SK-N-SH treated with all-trans-retinoic acid at 6 μM for 48 hours (cell line): ENCODE results near the gene CTBS.

ENCODE experiments used
- ATAC-seq: fragments of 200-7000 bp; cut with Tn5 transposase; 3 replicates; pipeline ENCODE4 v1.9.1; 2020; ENCODE audit warnings: mild to moderate bottlenecking, moderate library complexity
- ARNTL ChIP-seq: fragments of 450-650 bp; formaldehyde crosslinking; IDR thresholded peaks from 2 replicates; pipeline ENCODE4 v1.5.0; 2020; ENCODE audit warnings: low read depth, mild to moderate bottlenecking, moderate library complexity, borderline replicate concordance
- CREB5 ChIP-seq: fragments of 250-450 bp; sonication (Bioruptor Pico); IDR thresholded peaks from 2 replicates; pipeline ENCODE4 v1.5.1; 2020; ENCODE audit warnings: low read depth, mild to moderate bottlenecking, moderate library complexity
- CSDC2 ChIP-seq: fragments of 250-450 bp; sonication (Bioruptor Pico); IDR thresholded peaks from 2 replicates; pipeline ENCODE4 v1.5.0; 2020; ENCODE audit warnings: mild to moderate bottlenecking, moderate library complexity
- GLIS3 ChIP-seq: fragments of 250-450 bp; sonication (Bioruptor Pico); IDR thresholded peaks from 2 replicates; pipeline ENCODE4 v1.5.0; 2020; ENCODE audit warnings: mild to moderate bottlenecking, moderate library complexity
- ISL1 ChIP-seq: fragments of 250-450 bp; sonication (Bioruptor Pico); IDR thresholded peaks from 2 replicates; pipeline ENCODE4 v2.1.2; 2022; ENCODE audit warnings: mild to moderate bottlenecking, moderate library complexity
- PPARA ChIP-seq: fragments of 250-450 bp; sonication (Bioruptor Pico); IDR thresholded peaks from 2 replicates; pipeline ENCODE4 v1.5.0; 2020; ENCODE audit warnings: mild to moderate bottlenecking, borderline replicate concordance
- RARB ChIP-seq: fragments of 250-450 bp; sonication (Bioruptor Pico); IDR thresholded peaks from 2 replicates; pipeline ENCODE4 v1.8.0; 2021; ENCODE audit warnings: mild to moderate bottlenecking, moderate library complexity
- SNAI2 ChIP-seq: fragments of 250-450 bp; sonication (Bioruptor Pico); IDR thresholded peaks from 2 replicates; pipeline ENCODE4 v1.5.0; 2020; ENCODE audit warnings: mild to moderate bottlenecking, moderate library complexity
- TCF4 ChIP-seq: fragments of 250-450 bp; sonication (Bioruptor Pico); IDR thresholded peaks from 2 replicates; pipeline ENCODE4 v1.8.0; 2021; ENCODE audit warnings: mild to moderate bottlenecking, moderate library complexity, borderline replicate concordance
- TOX ChIP-seq: fragments of 250-450 bp; sonication (Bioruptor Pico); IDR thresholded peaks from 2 replicates; pipeline ENCODE4 v1.8.0; 2021; ENCODE audit warnings: mild to moderate bottlenecking, moderate library complexity, borderline replicate concordance
- TSHZ2 ChIP-seq: fragments of 250-450 bp; sonication (Bioruptor Pico); IDR thresholded peaks from 2 replicates; pipeline ENCODE4 v1.5.0; 2020; ENCODE audit warnings: mild to moderate bottlenecking, moderate library complexity
- ZC3H10 ChIP-seq: fragments of 250-450 bp; sonication (Bioruptor Pico); IDR thresholded peaks from 2 replicates; pipeline ENCODE4 v1.5.1; 2021; ENCODE audit warnings: mild to moderate bottlenecking, moderate library complexity
- ZFP3 ChIP-seq: fragments of 250-450 bp; sonication (Bioruptor Pico); IDR thresholded peaks from 2 replicates; pipeline ENCODE4 v1.5.0; 2020; ENCODE audit warnings: mild to moderate bottlenecking, moderate library complexity
- ZNF70 ChIP-seq: fragments of 450-650 bp; formaldehyde crosslinking; IDR thresholded peaks from 2 replicates; pipeline ENCODE4 v1.5.0; 2020; ENCODE audit warnings: mild to moderate bottlenecking, moderate library complexity
- ZNF8 ChIP-seq: fragments of 450-650 bp; formaldehyde crosslinking; IDR thresholded peaks from 2 replicates; pipeline ENCODE4 v1.5.0; 2020; ENCODE audit warnings: mild to moderate bottlenecking, moderate library complexity
- TF ChIP-seq, protein P1 (sequence below): fragments of 250-450 bp; sonication (Bioruptor Pico); IDR thresholded peaks from 2 replicates; pipeline ENCODE4 v1.8.0; 2021; ENCODE audit warnings: low read depth, mild to moderate bottlenecking, moderate library complexity, borderline replicate concordance
- TF ChIP-seq, protein P2 (sequence below): fragments of 250-450 bp; sonication (Bioruptor Pico); IDR thresholded peaks from 2 replicates; pipeline ENCODE4 v1.8.0; 2020; ENCODE audit warnings: mild to moderate bottlenecking, moderate library complexity, borderline replicate concordance

CTBS gene

DNA sequence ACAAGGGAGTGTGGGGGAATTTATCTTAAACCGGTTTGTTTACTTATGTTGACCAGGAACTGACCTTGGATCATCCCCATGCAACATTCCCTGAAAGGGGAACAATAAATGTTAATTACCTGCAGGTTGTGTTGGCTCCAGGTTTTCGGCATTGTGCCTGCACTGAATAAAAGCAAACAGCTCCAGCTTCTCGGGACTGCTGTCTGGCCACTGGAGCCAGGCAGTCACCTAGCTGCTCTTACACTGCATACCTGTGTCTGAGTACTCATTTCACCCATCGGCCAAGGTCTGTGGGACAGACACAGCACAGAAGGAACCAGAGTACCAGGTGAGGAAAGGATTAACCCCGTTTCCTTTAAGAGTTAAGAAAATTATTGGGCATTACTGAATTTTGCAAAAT, 32.7 kb upstream of the CTBS start:
- no peak for TF ChIP-seq TOX (CRISPR knock-in tag)
- no peak for TF ChIP-seq SNAI2 (CRISPR knock-in tag)
- TF ChIP-seq ZNF70 (CRISPR knock-in tag) = no peak
- no peak for TF ChIP-seq ISL1 (CRISPR knock-in tag)
- TF ChIP-seq TCF4 (CRISPR knock-in tag) = no peak
- TF ChIP-seq RARB = no peak
- TF ChIP-seq, protein P1, sequence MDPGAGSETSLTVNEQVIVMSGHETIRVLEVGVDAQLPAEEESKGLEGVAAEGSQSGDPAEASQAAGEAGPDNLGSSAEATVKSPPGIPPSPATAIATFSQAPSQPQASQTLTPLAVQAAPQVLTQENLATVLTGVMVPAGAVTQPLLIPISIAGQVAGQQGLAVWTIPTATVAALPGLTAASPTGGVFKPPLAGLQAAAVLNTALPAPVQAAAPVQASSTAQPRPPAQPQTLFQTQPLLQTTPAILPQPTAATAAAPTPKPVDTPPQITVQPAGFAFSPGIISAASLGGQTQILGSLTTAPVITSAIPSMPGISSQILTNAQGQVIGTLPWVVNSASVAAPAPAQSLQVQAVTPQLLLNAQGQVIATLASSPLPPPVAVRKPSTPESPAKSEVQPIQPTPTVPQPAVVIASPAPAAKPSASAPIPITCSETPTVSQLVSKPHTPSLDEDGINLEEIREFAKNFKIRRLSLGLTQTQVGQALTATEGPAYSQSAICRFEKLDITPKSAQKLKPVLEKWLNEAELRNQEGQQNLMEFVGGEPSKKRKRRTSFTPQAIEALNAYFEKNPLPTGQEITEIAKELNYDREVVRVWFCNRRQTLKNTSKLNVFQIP = no peak
- no peak for TF ChIP-seq GLIS3 (CRISPR knock-in tag)
- TF ChIP-seq, protein P2, sequence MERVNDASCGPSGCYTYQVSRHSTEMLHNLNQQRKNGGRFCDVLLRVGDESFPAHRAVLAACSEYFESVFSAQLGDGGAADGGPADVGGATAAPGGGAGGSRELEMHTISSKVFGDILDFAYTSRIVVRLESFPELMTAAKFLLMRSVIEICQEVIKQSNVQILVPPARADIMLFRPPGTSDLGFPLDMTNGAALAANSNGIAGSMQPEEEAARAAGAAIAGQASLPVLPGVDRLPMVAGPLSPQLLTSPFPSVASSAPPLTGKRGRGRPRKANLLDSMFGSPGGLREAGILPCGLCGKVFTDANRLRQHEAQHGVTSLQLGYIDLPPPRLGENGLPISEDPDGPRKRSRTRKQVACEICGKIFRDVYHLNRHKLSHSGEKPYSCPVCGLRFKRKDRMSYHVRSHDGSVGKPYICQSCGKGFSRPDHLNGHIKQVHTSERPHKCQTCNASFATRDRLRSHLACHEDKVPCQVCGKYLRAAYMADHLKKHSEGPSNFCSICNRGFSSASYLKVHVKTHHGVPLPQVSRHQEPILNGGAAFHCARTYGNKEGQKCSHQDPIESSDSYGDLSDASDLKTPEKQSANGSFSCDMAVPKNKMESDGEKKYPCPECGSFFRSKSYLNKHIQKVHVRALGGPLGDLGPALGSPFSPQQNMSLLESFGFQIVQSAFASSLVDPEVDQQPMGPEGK (CRISPR knock-in tag) = no peak
- TF ChIP-seq ZNF8 (CRISPR knock-in tag) = no peak
- TF ChIP-seq TSHZ2 = no peak
- no peak for TF ChIP-seq CSDC2 (CRISPR knock-in tag)
- no peak for TF ChIP-seq ZFP3 (CRISPR knock-in tag)
- ATAC-seq = no peak

GRCh38 chr1:84605157-84605556, 30.9 kb upstream of the CTBS start:
- no peak for ATAC-seq
- TF ChIP-seq CREB5 (no peak), CSDC2 (CRISPR knock-in tag) (no peak), PPARA (CRISPR knock-in tag) (no peak), TOX (CRISPR knock-in tag) (no peak)
- TF ChIP-seq, protein P2 (CRISPR knock-in tag) = no peak
- TF ChIP-seq, all 23 proteins: peak for 0

DNA sequence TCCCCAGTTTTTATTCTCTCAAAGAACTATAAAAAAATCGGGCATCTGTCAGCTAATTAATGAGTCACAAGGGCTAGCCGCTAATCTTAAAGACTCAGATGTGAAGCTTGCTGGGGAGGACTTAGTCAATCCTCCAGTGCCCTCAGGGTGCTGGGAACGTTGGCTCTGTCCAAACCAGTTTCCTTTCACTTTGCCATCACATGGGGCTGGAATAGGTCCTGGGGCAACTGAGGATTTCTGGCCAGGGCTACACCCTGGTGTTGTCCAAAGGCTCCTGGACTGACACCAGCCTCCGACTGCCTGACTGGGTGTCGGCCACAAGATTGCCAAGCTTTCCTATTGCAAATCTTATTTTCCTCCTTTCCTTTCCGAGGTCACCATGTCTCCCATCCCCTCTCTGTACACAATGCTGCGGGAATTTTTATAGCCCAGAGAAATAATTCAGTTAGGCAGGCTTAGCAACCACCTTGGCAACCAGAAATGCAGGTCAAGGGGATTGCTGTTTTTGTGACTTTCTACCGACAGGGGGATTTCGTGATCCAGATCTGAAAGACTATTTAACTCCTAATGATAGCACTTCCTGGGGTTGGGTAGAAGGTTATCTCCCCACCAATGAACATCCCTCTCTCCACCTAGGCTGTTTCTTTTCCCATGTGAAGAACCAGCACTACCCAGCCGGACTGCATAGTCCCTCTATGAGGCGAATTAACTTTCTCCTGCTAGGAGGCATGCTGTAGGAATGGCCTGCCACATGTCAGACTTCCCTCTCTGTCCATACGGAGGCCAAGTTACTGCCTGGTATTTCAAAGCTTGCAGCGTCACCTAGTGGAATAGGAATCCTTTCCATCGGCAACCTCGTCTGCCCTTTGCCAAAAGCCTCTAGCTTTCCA, 29.9 kb upstream of the CTBS start:
- TF ChIP-seq ZNF8 (CRISPR knock-in tag) = no peak
- no peak for TF ChIP-seq TOX (CRISPR knock-in tag)
- TF ChIP-seq ZC3H10 (CRISPR knock-in tag) = no peak
- no peak for TF ChIP-seq GLIS3 (CRISPR knock-in tag)
- TF ChIP-seq, all 23 proteins: peak for 0
- peak; percentile 67 for ATAC-seq

DNA sequence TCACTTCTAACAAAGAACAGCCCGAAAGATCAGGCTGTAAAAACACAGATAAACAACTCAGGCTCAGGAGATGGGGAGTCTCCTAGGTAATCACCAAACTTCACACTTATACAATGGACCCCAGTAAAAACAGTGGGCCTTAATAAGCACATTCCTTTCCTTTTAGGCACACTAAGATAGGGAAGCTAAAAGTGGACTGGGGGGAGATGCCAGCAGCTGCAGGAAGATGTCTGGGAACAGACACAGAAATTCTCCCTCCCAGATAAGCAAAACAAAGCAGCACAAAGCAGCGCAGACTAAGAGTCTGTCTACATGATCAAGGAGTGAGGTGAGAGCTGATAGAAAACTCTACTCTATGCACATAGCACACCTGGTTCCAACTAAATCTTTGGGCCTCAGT, 29.0 kb upstream of the CTBS start:
- TF ChIP-seq ARNTL (CRISPR knock-in tag) = no peak
- TF ChIP-seq ZNF8 (CRISPR knock-in tag) = no peak
- TF ChIP-seq ZFP3 (CRISPR knock-in tag) = no peak
- peak; percentile 36 for ATAC-seq
